OCI-LY1 (cell line): ENCODE data around the gene KIZ.

Source experiments
- EZH2 ChIP-seq: fragments of 200-600 bp; sonication (generic), shearing (Covaris generic); IDR thresholded peaks from 2 replicates; pipeline ENCODE4 v1.8.0; 2017; ENCODE audit warnings: borderline replicate concordance, mixed run types, mild to moderate bottlenecking, antibody characterized with exemption, low read length, moderate library complexity, mixed read lengths
- TF ChIP-seq, protein P1 (sequence below): fragments of 200-600 bp; sonication (generic), shearing (Covaris generic); IDR thresholded peaks from 2 replicates; pipeline ENCODE4 v1.5.1; 2017; ENCODE audit warnings: mild to moderate bottlenecking, antibody characterized with exemption, low read length, moderate library complexity, mixed read lengths

DNA sequence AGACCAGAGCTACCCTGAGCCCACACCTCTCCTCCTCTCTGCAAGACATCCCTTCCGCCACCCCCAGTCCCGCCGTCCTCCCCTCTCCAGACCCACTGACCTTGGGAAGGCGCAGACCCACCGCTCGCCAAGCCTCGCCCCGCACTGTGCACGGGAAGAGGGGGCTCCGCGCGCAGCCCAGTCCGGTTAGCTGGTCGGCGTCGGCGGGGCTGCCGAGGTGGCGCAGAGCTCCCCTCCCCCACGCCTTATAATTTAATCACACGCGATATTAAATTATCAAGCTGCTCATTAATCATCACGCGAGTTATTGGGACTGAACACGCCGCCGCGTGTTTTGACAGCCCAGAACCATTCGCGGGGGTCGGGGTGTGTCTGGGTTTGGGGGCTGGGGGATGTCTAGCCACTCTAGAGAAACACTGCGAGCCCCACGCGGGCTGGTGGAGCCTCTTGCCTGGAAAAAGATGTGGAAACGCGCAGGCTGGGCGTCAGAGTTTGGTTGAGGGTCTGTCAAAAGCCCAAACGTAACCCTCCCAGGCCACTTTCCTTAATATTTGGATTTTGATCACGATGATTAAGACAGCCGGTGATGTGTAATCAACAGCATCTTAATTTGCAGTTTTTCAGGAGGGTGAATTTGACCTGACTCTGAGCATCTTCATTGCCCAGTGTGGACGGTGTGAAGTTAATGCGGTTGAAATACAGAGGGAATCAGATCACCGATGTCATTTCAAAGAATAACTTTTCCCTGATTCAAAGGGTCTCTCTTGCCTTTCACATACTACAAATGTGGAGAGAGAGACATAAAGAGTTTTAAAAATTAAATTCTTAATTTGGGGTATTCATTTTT, 19.5 kb upstream of the KIZ start, which contains the start of gene LINC00237:
- TF ChIP-seq, protein P1, sequence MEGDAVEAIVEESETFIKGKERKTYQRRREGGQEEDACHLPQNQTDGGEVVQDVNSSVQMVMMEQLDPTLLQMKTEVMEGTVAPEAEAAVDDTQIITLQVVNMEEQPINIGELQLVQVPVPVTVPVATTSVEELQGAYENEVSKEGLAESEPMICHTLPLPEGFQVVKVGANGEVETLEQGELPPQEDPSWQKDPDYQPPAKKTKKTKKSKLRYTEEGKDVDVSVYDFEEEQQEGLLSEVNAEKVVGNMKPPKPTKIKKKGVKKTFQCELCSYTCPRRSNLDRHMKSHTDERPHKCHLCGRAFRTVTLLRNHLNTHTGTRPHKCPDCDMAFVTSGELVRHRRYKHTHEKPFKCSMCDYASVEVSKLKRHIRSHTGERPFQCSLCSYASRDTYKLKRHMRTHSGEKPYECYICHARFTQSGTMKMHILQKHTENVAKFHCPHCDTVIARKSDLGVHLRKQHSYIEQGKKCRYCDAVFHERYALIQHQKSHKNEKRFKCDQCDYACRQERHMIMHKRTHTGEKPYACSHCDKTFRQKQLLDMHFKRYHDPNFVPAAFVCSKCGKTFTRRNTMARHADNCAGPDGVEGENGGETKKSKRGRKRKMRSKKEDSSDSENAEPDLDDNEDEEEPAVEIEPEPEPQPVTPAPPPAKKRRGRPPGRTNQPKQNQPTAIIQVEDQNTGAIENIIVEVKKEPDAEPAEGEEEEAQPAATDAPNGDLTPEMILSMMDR, result no peak
- no peak for TF ChIP-seq EZH2
